Activated CD4-positive, CD25-positive, alpha-beta regulatory T cell treated with anti-CD3 and anti-CD28 coated beads, Interleukin-2, amount 50 U/mL, for 16 hours (primary cell): ENCODE measurements around the gene SPEG.

ENCODE experiments used
- DNase-seq: peaks from one replicate; pipeline ENCODE4 v3.0.0-alpha.2; 2020; ENCODE audit warnings: low read depth, low spot score

Gene SPEG

DNA sequence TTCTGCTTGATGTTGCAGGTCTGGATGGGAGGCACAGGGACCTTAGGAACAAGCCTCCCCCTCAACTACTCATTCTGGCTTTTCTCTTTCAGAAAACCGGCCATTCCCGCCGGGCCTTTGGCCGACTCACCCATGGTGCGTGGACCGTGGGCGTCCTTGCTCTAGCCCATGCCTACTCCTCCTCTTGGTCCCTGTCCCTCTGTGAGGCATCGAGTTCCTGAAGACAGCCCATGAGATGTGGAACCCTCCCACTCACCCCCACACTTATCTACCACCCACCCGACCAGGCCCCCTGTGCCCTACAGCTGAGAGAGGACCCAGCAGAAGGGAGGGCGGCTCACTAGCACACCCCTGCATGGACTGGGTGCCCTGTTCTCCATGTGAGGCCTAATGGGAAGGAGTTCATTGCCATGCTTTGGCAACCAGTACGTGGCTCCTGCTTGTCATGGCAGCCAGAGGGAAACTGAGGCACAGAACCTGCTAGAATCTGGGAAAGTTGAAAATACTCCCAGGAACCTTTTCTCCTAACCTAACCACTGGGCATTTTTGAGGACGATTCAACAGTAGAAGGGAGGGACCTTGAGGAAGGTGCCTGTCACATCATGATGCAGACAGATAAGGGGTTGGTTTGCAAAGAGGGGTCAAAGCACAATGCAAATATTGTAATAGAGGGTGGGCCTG lies 8.5 kb downstream of the SPEG start:
- no peak for DNase-seq

GRCh38 chr2:219443697-219444023 lies 9.0 kb downstream of the SPEG start:
- DNase-seq, result no peak

GRCh38 chr2:219444566-219445091 lies 10.0 kb downstream of the SPEG start:
- no peak for DNase-seq

DNA sequence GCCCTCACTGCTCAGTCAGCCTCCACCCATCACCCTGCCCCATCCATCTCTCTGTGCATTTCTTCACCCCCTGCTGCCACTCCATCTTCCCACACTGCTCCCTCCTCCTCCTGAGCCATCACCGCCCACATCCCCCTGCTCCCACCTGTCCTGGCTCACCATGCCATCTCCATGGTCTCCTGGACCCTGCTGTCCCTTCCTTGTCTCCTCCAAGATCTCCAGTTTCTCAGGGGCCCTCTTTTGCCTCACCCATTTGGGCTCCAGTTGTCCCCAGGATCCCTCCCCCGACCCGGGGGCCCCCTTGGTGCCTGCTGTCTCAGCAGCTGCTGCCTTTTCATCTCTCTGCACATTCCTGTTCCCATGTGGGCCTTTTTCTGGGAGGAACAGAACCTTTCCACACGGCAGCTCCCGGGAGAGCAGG lies 10.6 kb downstream of the SPEG start:
- no peak for DNase-seq

DNA sequence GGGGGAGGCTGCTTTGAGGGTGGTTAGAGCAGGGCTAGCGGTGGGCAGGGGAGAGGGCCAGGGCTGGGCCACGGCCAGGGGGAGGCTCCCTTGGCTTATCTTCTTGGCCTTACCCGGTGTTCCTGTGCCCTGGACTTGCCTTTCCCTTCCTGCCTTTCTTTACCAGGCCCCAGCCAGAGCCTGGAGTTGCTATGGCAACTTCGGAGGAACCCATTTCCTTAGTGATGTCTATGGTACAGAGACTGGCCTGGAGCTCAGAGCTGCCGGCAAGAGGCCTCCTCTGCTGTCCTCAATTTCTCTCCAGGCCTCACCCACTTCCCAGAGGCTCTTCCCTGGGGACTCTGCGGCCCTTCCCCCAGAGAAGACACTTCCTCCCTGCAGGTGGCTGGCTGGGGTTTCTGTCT lies 11.5 kb downstream of the SPEG start:
- no peak for DNase-seq

DNA sequence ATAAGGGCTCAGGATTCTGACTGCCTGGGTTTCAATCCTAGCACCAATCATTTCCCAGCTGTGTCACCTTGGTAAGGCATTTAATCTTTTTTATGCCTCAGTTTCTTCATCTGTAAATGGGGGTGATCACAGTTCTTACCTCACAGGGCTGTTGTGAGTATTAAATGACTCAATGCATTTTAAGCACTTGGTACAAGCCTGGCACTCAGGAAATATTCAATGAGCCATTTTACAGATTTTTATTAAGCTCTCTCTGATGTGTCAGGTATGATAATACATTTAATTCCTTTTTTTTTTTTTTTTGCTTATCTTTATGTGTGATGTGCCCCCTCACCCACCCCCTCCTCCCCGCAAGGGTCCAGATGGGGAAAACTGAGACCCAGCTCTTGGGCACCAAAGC lies 12.0 kb downstream of the SPEG start:
- DNase-seq, result no peak

- no peak for DNase-seq
These were observed 12.8 kb downstream of the SPEG start for GRCh38 chr2:219447242-219448098.

DNA sequence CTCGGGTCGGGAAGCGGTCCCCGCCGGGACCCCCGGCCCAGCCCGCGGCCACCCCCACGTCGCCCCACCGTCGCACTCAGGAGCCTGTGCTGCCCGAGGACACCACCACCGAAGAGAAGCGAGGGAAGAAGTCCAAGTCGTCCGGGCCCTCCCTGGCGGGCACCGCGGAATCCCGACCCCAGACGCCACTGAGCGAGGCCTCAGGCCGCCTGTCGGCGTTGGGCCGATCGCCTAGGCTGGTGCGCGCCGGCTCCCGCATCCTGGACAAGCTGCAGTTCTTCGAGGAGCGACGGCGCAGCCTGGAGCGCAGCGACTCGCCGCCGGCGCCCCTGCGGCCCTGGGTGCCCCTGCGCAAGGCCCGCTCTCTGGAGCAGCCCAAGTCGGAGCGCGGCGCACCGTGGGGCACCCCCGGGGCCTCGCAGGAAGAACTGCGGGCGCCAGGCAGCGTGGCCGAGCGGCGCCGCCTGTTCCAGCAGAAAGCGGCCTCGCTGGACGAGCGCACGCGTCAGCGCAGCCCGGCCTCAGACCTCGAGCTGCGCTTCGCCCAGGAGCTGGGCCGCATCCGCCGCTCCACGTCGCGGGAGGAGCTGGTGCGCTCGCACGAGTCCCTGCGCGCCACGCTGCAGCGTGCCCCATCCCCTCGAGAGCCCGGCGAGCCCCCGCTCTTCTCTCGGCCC lies 13.6 kb downstream of the SPEG start:
- no peak for DNase-seq

DNA sequence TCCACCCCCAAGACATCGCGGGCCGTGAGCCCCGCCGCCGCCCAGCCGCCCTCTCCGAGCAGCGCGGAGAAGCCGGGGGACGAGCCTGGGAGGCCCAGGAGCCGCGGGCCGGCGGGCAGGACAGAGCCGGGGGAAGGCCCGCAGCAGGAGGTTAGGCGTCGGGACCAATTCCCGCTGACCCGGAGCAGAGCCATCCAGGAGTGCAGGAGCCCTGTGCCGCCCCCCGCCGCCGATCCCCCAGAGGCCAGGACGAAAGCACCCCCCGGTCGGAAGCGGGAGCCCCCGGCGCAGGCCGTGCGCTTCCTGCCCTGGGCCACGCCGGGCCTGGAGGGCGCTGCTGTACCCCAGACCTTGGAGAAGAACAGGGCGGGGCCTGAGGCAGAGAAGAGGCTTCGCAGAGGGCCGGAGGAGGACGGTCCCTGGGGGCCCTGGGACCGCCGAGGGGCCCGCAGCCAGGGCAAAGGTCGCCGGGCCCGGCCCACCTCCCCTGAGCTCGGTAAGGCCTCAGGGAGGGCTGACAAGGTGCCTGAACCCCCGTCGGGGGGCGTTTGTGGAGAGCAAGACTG lies 14.2 kb downstream of the SPEG start:
- DNase-seq, result no peak

DNA sequence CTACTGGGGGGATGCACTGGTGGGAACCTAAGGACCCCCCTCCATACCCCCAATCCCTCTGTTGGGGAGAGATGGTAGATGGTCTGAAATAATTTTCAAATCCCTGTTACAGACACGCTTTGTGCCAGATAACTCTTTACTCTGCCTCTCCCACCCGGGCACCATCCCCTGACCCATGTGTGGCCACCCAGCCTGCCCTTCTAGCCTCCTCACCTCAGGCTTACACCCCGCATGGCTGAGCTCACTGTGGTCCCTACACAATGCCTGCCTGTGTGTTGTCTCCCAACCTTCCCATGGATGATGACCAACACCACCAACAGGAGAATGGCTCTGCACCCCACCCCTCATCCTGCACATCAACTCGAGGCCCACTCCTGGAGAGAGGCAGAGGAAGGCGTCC lies 15.0 kb downstream of the SPEG start:
- no peak for DNase-seq

- DNase-seq, result no peak
These were observed 17.2 kb downstream of the SPEG start for GRCh38 chr2:219451661-219452360.

GRCh38 chr2:219452361-219453317 lies 18.0 kb downstream of the SPEG start:
- DNase-seq, result no peak

- DNase-seq, result no peak
These were observed 19.3 kb downstream of the SPEG start for GRCh38 chr2:219453671-219454590.

DNA sequence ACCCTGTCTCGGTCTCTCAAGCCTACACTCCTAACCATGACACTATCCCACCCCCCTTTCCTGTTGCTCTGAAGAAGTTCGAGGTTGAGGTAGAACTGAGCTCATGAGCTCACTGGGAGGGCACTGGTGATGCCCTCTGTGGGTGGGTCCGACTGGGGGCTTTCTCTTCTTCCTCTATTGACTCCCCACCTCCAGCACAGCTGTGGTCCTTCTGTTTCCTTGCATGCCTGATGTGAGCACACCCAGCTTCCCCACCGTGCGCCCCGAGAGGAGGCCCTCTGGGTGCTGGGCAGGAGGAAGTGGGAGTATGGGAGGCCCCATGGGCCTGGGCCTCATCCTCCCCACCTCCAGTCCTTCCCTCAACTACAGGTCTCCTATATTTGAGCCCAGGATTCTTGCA lies 20.9 kb downstream of the SPEG start:
- DNase-seq, result no peak

DNA sequence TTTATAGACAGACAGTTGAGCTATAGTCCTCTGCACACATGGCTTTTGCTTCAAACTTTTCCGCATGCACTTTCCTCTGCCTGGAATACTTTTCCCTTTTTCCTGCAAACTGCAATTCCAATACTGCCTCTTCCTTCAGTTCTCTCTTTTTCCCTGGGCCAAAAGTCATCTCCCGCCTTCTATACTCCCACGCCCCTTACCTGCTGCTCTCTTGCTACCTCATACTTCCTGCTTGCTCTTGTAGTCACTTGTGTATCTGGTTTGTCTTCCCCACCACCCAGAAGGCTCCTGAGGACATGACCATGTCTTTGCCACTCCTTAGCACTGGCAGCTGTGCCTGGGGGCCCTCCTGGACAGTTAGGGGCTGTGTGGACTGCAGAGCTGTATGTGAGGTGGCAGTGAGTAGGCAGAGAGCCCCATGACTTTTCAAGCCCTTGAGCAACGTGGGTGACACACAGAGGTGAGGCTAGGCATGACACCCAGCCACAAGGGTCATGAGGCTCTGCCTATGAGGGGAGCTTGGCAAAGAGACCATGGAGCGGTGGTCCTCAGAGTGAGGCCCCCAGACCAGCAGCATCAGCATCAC lies 23.2 kb downstream of the SPEG start:
- no peak for DNase-seq

GRCh38 chr2:219458996-219459395 lies 24.4 kb downstream of the SPEG start:
- no peak for DNase-seq

DNA sequence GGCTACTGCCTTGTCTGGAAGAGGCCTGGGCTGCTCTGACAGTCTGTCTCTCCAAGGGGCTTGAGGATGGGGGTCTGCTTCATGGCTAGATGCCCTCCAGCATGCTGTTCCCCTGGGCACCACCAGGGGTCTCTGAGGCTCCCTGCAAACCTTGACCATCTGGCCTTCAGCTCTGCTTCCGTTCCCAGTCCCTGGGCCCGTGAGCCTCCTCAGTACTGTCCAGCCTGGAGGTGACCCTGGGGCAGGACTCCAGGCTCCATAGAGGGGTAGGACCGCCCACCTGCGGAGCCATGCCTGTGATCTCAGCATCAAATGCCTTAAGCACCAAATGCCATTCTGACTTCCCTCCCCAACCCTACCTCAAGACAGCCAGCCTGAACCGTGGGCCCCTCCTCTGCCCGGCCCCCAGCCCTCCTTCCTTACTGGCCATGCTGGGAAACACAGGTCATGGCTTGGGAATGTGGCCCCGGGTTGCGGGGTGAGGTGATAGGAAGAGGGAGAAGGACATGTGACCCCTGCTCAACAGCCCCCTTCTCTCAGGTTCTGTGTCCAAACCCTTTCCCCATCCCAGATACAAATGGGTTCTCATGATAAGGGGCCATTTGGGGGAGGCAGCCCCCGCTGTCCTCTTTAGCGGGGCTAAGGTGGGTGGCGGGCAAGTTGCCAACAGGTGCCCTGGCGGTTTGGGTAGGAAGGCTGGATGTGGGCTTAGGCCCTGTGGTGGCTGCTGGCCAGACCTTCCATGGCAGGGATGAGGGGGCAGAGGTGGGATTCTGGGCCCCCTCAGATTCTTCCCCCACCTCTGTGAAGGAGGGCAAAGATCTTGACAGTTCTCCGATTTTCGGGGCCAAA lies 25.0 kb downstream of the SPEG start:
- DNase-seq, result no peak

GRCh38 chr2:219460424-219460926 lies 25.8 kb downstream of the SPEG start:
- DNase-seq, result no peak
